Stimulated activated CD4-positive, alpha-beta T cell treated with anti-CD3 and anti-CD28 coated beads, Interleukin-4, amount 100 ng/mL, for 4 hours (primary cell): Measurements from ENCODE around the gene TMEM106A.
"Not testable (repeated sequence)": the region's sequence is repeated elsewhere in the genome, so short reads cannot be mapped to it uniquely, and the experiment has no call there.

Experiments used
- DNase-seq, 2 experiments: peaks; one replicate each; pipeline ENCODE4 v3.0.0-alpha.2; 2020

The TMEM106A gene, protein sequence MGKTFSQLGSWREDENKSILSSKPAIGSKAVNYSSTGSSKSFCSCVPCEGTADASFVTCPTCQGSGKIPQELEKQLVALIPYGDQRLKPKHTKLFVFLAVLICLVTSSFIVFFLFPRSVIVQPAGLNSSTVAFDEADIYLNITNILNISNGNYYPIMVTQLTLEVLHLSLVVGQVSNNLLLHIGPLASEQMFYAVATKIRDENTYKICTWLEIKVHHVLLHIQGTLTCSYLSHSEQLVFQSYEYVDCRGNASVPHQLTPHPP

DNA sequence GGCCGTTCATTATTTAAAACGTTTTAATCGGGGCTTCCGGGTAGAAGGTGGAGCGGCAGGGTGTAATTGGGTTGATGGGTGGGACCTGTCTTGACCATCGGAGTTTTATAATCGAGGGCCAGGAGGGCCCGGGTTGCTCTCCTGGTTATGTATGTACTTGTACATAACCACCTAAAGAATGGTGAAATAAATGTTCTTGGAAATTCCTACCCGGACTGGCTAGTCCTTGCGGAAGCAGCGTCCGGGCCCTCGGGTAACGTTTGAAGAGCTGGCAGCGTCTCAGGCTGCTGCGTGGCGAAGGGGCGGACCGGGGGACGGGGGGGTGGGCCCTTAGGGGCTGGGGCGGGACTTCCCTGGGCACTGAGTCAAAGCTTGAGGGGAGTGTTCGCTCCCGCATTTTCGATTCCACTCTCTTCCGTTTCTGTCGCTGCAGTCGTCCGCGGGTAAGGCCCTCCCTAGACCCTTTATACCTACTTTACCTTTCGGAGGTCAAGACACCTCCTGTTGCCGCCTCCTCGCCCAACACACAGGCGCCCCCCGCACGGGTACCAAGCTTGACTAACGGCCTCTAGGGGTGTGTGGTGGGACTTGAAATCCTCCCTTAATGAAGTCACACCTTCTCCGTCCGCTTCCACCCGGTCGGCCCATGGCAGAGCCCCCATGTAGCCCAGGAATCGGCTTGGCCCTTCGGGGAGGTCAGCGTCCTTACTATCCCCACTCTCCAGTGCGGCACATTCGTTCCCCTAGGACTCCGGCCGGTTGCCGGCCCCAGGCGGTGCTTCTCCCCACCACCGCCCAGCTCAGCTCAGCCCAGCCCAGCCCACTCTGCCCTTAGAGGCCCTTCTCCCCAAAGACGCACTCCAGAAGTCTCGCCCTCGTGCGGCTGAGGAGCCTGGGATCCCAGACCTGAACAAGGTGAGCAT lies at the start of gene TMEM106A:
Gene TMEM106A (plus strand): TSS at position 396 of the 923 bp plus-strand sequence. CDS start 1,167 bp downstream, outside the sequence.
- DNase-seq: peak; percentile 70 to 73

DNA sequence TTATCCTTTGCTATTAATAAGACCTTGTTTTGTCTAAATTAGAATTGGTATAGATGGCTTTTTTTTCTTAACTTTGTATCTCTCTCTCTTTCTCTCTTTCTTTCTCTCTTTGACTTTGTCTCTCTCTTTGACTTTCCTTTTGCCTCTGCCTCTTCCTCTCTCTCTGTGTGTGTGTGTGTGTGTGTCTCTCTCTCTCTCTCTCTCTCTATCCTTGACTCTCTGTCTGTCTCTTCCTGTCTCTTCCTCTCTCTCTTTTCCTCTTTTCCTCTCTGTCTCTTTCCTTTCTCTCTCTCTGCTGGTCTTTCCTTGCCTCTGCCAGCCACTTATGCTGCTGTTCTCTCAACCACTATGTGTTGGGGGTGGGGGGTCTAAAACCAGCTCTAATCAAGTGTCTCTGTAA lies 45.7 kb upstream of the TMEM106A start:
- not testable (repeated sequence) for DNase-seq

DNA sequence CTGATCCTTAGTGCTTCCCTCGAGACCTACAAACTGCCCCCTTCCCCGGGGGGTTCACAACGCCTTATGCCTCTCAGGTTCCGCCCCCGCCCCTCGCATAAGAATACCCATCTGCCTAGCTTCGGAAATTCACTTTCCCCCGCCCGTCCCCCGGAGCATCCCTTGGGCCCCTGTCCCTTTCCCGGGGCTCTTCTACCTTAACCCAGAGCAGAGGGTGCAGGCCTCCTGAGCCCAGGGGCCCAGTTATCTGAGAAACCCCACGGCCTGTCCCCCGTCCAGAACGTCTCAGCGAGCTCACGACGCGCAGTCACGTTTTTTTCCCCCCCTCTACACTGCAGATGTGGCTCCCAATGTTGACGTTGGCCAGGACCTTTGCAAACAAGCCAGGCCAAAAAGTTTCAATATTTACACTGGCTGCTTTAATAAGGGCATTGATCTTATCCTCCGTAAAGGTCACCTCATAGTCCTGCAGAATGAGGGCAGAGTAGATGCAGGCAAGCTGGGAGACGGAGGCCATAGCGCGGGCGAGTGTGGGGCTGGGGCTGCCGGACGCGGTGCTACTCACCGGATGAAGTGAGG lies 42.0 kb upstream of the TMEM106A start:
- peak in 1 of 2 experiments; percentile 3 for DNase-seq

DNA sequence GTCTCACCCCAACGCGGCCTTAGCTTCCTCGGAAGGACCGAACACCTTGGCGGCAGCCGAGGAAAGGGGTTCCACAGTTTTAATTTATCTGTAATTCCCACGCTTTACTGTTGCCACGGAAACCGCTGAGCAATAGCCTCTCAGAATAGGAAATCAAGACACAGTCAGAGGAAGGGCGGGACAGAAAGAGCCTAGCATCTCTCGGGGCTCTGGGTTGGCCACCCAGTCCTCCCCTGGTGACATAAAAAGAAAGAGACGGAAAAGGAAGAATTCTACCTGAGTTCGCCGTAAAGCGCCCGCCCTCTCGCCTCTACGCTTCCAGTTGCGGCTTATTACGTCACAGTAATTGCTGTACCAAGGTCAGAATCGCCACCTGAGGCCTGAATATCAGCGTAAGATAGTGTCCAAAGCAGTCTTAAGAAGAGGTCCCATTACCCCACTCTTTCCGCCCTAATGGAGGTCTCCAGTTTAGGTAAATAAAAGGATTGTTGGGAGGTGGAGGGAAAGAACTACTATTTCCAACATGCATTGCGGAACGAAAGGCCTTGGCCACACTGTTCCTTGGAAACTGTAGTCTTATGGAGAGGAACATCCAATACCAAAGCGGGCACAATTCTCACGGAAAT lies 41.4 kb upstream of the TMEM106A start:
- peak; percentile 71 to 90 for DNase-seq

DNA sequence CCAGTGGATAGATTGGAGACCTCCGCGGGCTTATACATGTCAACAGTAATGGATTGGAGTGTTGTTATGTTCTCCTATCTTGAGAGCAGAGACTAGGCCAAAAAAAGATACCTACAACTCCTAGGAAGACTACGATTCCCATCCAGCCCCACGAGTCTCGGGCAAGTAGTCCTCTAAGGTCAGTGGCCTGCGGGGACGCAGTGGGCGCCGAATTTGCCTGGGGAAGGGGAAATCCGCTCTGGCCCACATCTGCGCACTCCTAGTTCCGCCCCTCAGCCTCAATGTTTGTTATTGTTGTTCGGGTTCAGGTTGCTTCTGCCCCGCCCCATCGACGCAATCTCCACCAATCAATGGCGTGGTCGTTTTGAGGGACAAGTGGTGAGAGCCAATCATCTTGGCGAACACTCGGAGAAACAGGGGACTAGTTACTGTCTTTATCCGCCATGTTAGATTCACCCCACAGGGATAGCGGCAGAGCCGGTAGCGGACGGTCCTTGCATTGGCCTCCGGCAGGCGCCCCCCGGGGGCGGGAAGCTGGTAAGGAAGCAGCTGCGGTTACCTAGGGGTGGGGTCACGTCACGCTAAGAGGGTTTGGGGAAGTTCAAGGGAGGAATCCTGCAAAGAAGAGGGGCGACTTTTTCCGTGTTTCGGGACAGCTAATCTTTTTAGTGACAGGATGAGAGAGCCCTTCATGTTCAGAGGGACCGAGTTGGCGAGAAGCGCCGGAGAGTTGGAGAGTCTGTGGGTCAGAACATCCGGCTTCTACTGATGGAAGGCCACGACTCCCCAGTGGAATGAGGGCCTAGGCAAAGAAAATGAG lies 40.7 kb upstream of the TMEM106A start, which contains the start of gene NBR1:
Gene NBR1 (plus strand): TSS at position 449 of the 820 bp plus-strand sequence. CDS start 4,586 bp downstream, outside the sequence.
- peak; percentile 83 to 96 for DNase-seq

DNA sequence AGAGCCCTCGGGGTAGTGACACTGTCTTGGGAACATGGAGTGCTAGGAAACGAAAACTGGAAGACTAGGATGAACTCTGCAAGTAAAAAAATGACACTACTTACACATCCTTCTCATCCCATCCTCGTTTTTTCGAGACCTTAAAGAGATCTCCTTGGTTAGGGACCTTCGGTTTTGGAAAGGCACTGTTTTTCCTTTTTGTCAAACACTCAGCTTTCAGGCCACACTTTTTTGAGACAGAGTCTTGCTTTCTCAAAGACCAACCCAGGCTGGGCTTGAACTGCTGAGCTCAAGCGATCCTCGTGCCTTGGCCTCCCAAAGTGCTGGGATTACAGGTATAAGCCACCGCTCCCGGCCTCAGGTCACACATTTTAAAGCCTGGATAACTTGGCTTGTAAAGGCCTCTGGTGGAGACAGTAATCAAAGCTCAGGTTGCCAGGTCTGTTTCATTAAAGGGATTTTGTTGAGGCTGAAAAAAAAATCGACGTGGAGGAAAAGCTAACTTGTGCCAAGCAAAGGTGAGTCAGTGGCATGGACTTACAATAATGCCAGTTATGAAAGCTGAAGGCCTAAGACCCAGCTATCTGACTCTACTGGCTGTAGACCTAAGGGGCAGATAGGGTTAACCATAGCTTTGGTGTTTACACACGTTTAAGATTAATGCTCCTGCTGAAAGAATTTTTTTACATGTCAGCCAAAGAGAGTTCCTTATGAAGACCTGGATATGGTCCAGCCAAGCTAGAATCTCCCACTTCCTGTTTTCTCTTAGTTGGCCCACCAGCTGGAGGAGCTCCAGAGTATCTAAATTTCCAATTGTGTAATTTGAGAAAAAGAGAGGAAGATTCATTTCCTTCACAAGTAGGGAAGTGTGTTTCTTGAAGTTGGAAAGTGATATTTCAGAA lies 39.8 kb upstream of the TMEM106A start:
- no peak for DNase-seq

DNA sequence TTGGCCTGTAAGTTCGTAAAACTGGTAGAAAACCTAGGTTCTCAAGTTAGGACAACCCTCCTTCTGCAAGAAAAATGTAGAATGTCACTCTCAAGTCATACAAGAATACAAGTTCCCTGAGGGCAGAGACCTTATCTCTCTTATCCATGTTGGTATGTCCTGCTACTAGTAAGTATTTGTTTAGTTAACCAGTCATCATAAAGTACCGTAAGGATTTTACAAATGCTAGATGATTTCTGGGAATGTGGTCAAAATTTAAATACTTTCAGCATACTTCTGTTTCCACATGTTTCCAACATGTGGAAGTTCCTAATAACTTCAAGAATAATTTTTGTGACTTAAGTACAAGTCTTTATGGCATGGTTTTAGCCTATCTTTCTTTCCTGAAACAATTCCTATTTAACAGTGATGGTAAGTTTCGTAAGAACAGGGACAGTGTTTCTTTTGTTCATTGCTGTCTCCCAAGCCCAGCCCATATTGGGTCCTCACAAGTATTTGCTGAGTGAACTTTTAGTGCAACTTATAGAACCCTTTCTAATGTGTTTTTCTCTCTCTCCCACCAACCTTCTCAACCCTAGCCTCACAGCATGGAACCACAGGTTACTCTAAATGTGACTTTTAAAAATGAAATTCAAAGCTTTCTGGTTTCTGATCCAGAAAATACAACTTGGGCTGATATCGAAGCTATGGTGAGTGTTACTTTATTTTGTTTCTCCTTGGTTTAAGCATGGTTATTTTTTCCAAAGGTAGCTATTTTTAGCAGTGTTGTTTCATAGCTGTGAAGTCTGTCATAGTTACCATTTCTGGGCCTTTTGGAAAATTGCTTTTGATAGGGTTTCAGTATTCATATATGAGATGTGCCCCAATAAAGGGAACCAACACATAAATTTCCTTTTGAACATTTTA lies 36.2 kb upstream of the TMEM106A start:
- DNase-seq: no peak

DNA sequence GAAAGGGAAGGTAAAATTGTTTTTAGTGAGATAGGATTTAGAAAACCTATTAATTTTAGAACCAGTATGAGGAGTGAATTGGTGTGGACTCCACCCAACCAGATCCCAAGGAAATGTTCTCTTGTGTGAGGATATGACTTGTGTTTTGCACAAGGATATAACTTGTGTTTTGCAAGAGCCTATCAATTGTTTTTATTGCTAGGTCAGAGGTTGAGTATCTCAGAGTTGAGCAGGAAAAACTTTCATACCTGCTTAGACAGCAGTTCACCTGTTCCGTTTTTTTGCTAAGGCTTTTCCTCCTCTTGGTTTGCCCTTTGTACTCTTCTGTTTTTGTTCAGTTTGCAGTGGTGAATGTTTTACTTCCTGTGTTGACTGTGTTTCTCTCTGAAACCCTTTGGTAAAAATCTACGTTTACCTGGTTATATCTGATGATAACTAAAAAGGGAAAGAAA lies 35.5 kb upstream of the TMEM106A start:
- no peak for DNase-seq

DNA sequence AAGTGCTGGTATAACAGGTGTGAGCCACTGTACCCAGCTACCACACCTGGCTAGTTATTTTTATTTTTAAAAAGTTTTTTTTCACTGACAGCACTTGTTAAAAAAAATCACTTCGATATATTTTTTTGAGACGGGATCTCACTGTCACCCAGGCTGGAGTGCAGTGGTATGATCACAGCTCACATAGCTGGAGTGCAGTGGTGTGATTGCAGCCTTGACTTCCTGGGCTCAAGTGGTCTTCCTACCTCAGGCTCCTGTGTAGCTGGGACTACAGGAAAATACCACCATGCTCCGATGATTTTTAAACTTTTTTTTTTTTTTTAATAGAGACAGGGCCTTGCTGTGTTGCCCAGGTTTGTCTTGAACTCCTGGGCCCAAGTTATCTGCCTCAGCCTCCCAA lies 27.8 kb upstream of the TMEM106A start:
- no peak for DNase-seq

DNA sequence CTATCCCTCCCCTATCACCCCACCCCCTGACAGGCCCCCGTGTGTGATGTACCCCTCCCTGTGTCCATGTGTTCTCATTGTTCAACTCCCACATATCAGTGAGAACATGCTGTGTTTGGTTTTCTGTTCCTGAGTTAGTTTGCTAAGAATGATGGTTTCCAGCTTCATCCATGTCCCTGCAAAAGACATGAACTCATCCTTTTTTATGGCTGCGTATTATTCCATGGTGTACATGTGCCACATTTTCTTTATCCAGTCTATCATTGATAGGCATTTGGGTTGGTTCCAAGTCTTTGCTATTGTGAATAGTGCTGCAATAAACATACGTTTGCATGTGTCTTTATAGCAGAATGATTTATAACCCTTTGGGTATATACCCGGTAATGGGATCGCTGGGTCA lies 25.0 kb upstream of the TMEM106A start:
- not testable (repeated sequence) for DNase-seq

DNA sequence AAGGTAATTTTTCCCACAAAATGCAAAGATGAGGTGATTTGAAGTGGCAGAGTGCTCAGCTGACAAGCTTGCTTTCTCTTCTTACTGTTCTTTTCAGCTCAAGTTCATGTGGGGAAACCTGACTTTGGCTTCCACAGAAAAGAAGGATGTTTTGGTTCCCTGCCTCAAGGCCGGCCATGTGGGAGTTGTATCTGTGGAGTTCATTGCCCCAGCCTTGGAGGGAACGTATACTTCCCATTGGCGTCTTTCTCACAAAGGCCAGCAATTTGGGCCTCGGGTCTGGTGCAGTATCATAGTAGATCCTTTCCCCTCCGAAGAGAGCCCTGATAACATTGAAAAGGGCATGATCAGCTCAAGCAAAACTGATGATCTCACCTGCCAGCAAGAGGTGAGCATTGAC lies 18.4 kb upstream of the TMEM106A start:
- DNase-seq: no peak

DNA sequence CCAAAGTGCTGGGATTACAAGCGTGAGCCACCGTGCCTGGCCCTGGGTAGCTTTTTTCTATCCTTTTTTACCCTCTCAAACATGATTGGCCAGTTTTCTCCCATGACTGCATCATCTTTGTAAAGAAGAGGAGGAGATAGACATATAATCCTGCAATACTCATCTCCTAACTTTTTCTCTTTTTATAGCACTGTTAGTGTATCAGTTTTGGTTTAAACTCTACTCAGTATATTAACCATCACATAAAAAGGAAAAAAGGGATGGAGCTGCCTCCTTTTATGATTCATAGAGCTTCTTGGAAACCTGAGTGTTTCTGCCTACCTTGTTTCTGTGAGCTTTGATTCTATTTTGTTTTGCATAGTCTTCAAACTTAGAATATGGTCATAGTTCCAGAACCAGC lies 12.0 kb upstream of the TMEM106A start:
- DNase-seq: no peak

DNA sequence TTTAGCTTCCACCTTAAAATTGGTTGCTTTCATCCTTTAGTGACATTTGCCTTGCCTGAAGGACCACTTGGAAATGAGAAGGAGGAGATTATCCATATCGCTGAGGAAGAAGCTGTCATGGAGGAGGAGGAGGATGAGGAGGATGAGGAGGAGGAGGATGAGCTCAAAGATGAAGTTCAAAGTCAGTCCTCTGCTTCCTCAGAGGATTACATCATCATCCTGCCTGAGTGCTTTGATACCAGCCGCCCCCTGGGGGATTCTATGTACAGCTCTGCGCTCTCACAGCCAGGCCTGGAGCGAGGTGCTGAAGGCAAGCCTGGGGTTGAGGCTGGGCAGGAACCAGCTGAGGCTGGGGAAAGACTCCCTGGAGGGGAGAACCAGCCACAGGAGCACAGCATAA lies 11.5 kb upstream of the TMEM106A start:
- DNase-seq: no peak

DNA sequence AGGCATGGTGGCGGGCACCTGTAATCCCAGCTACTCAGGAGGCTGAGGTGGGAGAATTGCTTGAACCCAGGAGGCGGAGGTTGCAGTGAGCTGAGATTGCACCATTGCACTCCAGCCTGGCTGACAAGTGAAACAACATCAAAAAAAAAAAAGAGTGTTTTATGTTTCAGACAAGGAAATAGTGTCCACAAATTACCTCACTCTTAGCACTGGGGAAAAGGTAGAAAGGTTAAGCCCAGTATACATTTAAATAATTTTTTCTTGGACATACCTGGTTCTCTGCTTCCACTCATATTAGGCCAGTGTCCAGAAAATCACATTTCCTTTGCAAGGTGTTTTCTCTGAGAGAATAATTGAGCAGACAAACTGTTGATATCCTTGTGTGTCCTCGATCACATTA lies 8.7 kb upstream of the TMEM106A start:
- not testable (repeated sequence) for DNase-seq

DNA sequence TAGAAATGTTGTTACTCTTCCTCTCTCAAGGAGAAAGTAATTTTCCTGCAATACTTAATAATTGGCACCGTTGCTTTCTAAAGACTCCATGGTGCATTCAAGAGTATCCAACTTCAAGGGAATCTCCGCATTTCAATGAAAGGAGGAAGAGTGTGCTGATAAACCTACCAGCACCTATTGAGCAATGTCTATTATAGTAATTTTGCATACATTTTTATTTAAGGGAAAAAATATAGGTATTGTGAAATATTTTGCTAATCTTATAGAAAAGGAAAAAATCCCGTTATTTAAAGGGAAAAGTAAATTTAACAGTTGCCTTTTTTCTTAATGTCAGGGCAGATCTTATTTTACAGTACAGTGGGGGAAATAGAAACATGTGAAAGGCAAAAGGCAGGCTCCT lies 1.1 kb upstream of the TMEM106A start:
- no peak for DNase-seq

DNA sequence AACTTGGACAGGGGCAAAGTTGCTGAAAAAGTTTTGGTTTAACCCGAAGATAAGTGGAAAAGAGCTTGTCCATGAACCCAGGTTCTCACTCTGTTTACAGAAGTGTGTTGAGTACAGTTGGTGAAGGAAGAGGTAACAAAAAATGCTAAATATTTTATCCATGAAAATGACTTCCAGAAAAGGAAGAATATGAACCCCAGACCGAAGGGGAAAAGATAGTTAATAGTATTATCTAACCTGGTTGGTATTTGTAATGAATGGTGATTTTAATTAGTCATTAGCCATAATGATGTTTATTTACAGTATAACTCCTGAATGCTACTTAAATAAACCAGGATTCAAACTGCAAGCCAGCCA lies 574 bp upstream of the TMEM106A start:
- no peak for DNase-seq

DNA sequence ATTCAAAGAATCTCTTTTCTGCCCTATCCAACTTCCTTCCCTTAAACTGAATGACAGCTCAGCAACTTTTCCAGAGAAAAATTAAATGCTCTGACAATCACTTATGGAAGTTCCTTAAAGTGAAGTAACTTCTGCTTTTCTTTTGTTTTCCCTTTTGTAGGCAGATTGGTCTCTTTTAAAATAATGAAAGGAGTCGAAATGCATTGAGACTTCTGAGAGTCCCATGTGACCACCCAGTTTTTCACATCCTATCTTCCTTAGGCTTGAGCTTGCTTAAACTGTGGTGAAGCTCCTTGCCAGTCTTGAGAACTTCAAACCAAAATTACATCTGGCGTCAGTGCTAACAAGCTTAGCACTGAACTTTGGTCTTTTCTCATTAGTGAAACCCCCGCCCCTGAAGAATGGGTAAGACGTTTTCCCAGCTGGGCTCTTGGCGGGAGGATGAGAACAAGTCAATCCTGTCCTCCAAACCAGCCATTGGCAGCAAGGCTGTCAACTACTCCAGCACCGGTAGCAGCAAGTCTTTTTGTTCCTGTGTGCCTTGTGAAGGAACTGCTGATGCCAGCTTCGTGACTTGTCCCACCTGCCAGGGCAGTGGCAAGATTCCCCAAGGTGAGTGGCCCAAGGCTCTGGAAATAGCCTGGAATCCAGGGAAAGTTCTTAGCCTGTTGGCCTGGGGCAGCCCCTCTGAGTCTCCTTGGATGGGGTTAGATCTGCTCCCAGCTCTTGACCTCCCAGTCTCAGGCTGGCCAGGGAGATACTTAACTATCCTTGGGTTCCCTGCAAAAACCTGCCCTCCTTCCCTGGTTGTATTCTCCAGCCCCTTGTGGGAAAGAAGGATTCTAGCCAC lies 1.2 kb downstream of the TMEM106A start:
- no peak for DNase-seq

DNA sequence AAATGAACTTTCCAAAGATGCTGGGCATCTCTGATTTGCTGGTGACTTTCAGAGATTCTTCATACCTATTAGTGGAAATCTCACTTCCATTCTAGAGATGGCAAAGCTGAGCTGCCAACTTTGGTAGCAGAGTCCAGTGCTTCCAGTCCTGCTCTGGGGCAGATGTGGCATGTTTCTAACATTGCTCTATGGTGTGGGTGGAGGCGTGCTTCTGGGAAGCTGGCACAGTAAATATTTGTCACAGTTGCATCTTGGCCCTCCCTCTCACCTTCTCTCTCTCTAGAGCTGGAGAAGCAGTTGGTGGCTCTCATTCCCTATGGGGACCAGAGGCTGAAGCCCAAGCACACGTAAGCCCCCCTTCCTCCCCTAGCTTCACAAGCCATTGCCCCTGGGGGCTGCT lies 1.9 kb downstream of the TMEM106A start:
- DNase-seq: no peak

DNA sequence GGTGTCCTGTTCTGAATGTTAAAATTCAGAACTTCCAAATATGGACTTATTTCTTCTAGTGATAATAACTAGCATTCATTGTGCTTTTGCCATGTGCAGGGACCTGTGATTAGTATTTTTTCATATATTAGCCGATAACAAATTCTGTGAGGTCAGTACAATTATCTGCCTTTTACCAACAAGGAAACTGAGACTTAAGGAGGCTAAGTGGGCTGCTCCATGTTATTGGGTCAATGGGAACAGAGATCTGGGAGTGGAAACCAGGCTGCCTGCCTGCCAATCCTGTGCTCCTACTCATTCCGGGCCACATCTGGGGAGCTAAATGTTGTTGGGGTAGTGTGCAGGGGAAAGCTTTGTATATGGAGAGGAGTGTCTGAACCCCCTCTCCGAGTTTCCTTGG lies 3.7 kb downstream of the TMEM106A start:
- no peak for DNase-seq
